ENCODE data around the gene TMUB1. TPM values are rescaled to one million over a fixed set of nuclear protein-coding genes. Genes with fewer than 3 reads are reported as not detected.

TMUB1 gene
- total and polyA plus RNA-seq, 9 of the 15 experiments (the other 6 are each of a cell fraction or from before 2014, with no cell fraction given): 0.14 to 241 (median 74.1) TPM

- H3K9ac ChIP-seq (ENCODE audit: insufficient read depth in 1 of 2, low read depth in 2 of 2, low read length in 2 of 2): peak overlapping the region; percentile 94 to 97
- H3K9me3 ChIP-seq (replicated peaks; ENCODE audit: control insufficient read depth, insufficient read depth, low read depth, low read length): no peaks in the 10 kb centered on the region
- peak overlapping the region; percentile 97 for H3K4me2 ChIP-seq (ENCODE audit: insufficient read depth, low read length)
- no peaks in the 10 kb centered on the region for H3K9me1 ChIP-seq (ENCODE audit: control insufficient read depth, insufficient read depth, low read length)
- no peak for FAIRE-seq
- POLR2A ChIA-PET: interaction anchor here (0.6 to 3.5 kb wide), 8 partner anchors 10 to 178 kb away, joined by 3 to 24 read pairs (median 4); no protein-coding TSS in a partner anchor
- H3K27ac ChIP-seq (ENCODE audit: extremely low read depth, low read depth, low read length): peak overlapping the region; percentile 94
- intact Hi-C loops (cut with micrococcal nuclease): loop anchor here (1.0 to 10.0 kb wide), 2 partner anchors 54 to 768 kb away; partner anchors contain the start of gene ABCB8
- CTCF ChIA-PET (ENCODE audit: low intra/inter-chr PET ratio): no interaction called here
- H3K36me3 ChIP-seq (ENCODE audit: control insufficient read depth, insufficient read depth, low read length): peaks cover 33% of the 10 kb centered on the region; the same call in 2 of the 3 replicates
- H4K20me1 ChIP-seq (replicated peaks; ENCODE audit: control insufficient read depth, insufficient read depth, low read length): peaks cover 5% of the 10 kb centered on the region
- ATAC-seq: no peak
- H3K4me3 ChIP-seq: peak overlapping the region; percentile 89
- peak overlapping the region; percentile 81; the same call in 1 of the 2 replicates for H2AFZ ChIP-seq (ENCODE audit: low read depth, low read length)
- BruUV-seq (replicated peaks): TSS peak; percentile 47
- DNase-seq (ENCODE audit: extremely low read depth in 1 of 4, low spot score in 3 of 4): peak in 1 of 4 experiments; percentile 52
- peaks cover 52 to 83% of the 10 kb centered on the region in 2 experiments for H3K4me1 ChIP-seq (replicated peaks in 1 of 2; ENCODE audit: control insufficient read depth in 2 of 2, insufficient read depth in 2 of 2, low read length in 2 of 2)
- peaks cover 57% of the 10 kb centered on the region for H3K79me2 ChIP-seq (ENCODE audit: control insufficient read depth, insufficient read depth, low read length)
- in situ Hi-C loops (cut with MboI): no loop called here
- no peaks in the 10 kb centered on the region for H3K27me3 ChIP-seq (ENCODE audit: control insufficient read depth in 2 of 2, insufficient read depth in 2 of 2, low read length in 2 of 2)
- 2% methylated on average over 42 of the region's 42 CpGs for WGBS (ENCODE audit: insufficient coverage, low coverage, missing lambda C conversion rate)
- TF ChIP-seq STAT5A (IDR thresholded peaks at IDR 0.05; ENCODE audit: borderline replicate concordance, low read length) (no peak), TEAD4 (IDR thresholded peaks at IDR 0.05; ENCODE audit: low read length) (peak; percentile 19), TEAD4 (CRISPR knock-in tag; IDR thresholded peaks at IDR 0.05; ENCODE audit: borderline replicate concordance) (no peak), ZNF197 (CRISPR knock-in tag; IDR thresholded peaks at IDR 0.05; ENCODE audit: low read depth) (no peak), HMBOX1 (IDR thresholded peaks at IDR 0.05) (no peak), CHD2 (IDR thresholded peaks at IDR 0.05; ENCODE audit: low read depth, low read length) (no peak), GABPB2 (CRISPR knock-in tag; conservative IDR thresholded peaks at IDR 0.05) (no peak), MAFF (IDR thresholded peaks at IDR 0.05; ENCODE audit: low read length) (no peak), FOXJ2 (tag; IDR thresholded peaks at IDR 0.05) (no peak), SMAD4 (CRISPR knock-in tag; conservative IDR thresholded peaks at IDR 0.05) (0 out of 2 replicates have a peak, but pooled peaks have one; percentile 21), GTF2F1 (IDR thresholded peaks at IDR 0.05; ENCODE audit: low read depth, low read length) (no peak), CTCFL (IDR thresholded peaks at IDR 0.05; ENCODE audit: borderline replicate concordance, insufficient read depth, low read depth, low read length, poor library complexity, severe bottlenecking) (no peak), WHSC1 (IDR thresholded peaks at IDR 0.05; ENCODE audit: low read length) (no peak), ZNF280A (IDR thresholded peaks at IDR 0.05; ENCODE audit: low read depth, partially characterized antibody) (no peak), ZNF511 (CRISPR knock-in tag; IDR thresholded peaks at IDR 0.05) (no peak; the same call in 1 of the 2 replicates), EP300 (IDR thresholded peaks at IDR 0.05; ENCODE audit: low read length) (no peak)
These were observed 887 bp downstream of the TMUB1 start for GRCh38 chr7:151082141-151083070.

Measured in K562 (cell line).